Stimulated activated CD8-positive, alpha-beta memory T cell treated with anti-CD3 and anti-CD28 coated beads, Interleukin-15, amount 100 ng/mL, for 1 hour (primary cell): ENCODE data around the gene DLG5.

Experiments
- DNase-seq: peaks from one replicate; pipeline ENCODE4 v3.0.0-alpha.2; 2020; ENCODE audit warnings: low read depth

The DLG5 gene

DNA sequence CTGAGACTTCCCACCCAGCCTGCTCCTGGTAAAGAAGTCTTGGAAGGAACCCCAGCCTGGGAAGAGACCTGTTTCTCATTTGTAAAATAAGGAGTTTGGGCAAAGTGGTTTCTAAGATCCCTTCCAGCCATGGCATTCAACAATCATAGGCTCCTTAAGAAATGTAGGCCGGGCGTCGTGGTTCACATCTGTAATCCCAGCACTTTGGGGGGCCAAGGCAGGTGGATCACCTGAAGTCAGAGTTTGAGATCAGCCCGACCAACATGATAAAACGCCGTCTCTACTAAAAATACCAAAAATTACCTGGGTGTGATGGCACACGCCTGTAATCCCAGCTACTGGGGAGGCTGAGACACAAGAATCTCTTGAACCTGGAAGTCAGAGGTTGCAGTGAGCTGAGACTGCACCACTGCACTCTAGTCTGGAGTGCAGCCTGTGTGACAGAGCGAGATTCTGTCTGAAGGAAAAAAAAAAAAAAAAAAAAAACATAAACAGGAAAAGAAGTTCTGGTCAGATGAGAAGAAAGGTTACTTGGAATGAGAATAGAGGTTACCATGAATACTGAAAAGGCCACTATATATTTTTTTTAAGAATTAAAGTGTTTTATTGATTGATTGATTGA, 15.9 kb downstream of the DLG5 start:
- no peak for DNase-seq

DNA sequence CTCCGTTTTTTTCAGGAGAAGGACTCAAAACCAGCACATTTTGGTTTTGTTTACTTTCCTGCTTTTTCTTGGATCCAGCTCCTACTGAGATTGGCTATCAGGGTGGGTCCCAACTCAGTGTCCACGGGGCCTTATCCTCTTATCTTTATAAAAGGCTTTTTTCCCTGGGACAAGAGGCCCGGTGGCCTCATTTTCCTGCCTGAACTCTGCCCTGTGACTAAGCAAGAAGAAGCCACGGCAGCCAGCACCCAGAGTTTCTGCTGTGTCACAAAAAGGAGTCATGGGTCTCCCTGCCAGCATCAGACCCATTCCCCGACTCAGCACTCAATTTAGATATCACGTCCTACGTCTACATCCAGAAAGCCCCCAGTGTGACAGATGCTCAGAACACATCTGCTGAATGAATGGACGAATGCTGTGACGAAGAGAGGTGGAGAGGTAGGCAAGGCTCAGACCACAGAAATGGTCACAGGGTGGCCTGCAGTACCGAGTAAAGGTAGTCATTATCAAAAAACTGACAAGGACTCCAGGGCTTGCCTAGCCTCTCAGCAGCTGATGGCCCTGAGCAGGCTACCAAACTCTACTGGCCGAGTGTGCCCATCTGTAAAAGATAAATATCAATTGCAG, 16.7 kb downstream of the DLG5 start:
- no peak for DNase-seq

DNA sequence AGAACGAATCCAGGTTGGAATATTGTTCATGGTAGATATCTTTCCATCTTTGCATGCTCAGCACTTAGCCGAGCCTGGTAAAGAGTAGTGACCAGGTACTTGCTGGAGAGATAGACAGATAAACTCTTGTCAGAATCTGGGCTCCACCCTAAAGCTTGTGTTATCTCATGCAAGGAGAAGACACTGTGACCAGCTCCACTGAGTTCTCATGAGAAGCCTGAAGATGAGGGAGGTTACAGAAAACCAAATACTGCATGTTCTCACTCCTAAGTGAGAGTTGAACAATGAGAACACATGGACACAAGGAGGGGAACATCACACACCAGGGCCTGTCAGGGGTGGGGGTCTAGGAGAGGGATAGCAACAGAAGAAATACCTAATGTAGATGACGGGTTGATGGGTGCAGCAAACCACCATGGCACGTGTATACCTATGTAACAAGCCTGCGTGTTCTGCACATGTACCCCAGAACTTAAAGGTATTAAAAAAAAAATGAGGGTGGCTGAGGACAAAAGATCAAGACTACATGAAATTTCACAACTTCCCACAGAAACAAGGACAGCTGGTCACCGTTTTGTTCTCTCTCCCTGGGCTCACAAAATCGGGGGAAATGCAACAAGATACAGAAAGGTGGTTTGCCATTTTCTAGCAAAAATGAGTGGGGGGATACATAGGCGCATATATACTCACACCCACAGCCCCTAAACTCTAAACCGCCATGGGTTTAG, 17.4 kb downstream of the DLG5 start:
- DNase-seq, result no peak

DNA sequence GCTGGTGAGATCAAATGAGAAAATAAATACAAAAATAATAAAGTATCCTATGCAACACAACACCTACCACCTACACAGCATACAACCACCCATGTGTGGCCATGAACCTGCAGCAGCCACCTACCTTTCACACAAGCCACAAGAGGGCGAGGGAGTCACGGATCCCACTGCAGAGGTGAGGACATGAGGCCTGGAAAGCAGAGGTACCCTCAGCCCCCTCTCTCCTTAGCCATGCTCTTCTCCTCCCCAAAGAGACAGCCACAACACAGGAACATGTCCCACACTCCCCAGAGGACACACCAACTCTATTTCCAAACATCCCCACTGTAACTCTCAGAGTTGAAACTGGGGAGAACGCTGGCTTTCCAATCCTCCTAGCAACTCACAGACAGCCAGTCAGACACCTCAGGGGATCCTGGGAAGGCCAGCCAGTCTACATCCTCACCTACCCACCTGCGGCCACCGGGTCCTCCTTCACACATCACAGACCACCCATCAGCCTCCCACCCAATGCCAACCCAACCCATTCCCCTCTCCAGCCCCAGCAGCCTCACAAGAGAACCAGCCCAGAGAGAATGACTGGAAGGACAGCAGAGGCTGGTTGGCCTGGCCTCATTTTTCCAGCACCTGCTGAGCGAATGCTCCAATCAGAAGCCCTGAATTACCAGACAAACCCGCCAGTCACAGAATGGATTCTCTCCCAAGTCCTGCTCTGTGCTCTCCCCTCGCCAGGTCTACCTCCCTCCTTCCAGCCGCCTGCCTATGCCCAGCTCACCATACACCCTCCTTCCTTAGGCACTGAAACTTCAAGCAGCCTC, 18.4 kb downstream of the DLG5 start:
- no peak for DNase-seq

DNA sequence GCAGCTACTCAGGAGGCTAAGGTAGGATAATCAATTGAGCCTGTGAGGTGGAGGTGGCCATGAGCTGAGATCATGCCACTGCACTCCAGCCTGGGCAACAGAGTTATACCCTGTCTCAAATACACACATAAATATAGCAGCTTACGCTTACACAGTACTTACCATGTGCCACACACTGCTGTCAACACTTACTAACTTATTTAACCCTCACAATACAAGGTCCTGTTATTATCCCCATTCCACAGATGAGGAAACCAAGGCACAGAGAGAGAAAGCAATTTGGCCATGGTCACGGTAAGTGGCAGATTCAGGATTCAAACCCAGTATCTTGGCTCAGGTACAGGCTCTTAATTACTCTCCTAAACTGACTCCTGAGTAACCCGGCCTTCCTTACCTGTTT, 19.1 kb downstream of the DLG5 start:
- no peak for DNase-seq

DNA sequence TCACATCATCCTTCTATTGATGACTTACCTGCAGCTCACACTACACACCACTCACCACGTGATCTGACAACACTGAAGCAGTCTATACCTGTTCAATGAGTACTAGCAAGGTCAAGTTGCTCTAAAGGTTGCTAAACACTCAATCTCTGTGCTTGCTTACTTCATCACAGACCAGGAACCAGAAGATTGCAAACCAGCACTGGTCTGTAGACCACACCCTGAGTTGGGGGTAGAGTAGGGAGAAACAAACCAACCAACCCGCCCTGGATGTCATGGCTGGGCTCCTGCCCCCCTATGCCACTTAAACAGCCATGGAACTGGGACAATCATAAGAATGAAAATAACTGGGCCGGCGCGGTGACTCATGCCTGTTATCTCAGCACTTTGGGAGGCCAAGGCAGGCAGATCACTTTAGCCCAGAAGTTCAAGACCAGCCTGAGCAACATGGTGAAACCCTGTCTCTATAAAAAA, 19.6 kb downstream of the DLG5 start:
- DNase-seq, result no peak

DNA sequence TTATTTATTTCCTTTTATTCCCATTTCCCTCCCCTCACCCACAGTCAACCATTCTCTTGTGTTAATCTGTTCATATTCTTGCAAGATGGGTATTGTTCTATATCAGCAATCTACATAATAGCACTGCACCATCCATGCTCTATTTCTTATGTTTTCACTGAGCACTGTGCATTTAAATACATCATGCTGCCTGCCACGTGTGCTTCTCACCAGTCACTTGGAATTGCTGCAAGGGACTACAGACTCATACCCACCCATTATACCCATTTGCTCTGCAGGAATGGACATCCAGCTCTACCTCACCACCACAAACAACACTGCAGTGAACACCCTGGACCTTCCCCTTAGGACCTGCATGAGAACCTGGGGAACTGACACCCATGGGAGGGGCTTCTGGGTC, 20.8 kb downstream of the DLG5 start:
- no peak for DNase-seq

DNA sequence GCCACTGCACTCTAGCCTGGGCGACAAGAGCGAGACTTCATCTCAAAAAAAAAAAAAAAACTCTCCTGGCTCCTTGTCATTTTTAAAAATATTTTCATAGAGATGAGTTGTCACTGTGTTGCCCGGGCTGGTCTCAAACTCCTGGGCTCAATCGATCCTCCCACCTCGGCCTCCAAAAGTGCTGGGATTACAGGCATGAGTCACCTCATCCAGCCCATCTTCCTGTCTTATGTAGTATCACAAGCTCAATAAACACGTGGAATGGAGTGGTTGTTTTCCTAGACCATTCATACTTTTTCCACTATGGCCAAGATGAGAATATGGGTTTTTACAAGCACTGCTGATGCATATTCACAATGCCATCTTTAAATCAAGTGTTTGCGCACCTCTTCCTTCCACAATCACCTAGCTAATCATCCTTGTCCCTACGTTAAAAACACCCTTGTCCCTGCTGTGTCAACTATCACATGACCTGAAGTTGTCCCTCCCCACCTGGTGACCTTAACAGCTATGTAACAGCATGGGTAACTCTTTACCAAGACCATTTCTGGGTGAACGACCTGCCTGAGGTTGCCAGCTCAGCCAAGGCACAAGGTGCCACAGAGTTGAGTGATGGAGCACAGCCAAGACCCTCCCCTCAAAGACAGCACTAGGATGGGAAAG, 21.3 kb downstream of the DLG5 start:
- no peak for DNase-seq

DNA sequence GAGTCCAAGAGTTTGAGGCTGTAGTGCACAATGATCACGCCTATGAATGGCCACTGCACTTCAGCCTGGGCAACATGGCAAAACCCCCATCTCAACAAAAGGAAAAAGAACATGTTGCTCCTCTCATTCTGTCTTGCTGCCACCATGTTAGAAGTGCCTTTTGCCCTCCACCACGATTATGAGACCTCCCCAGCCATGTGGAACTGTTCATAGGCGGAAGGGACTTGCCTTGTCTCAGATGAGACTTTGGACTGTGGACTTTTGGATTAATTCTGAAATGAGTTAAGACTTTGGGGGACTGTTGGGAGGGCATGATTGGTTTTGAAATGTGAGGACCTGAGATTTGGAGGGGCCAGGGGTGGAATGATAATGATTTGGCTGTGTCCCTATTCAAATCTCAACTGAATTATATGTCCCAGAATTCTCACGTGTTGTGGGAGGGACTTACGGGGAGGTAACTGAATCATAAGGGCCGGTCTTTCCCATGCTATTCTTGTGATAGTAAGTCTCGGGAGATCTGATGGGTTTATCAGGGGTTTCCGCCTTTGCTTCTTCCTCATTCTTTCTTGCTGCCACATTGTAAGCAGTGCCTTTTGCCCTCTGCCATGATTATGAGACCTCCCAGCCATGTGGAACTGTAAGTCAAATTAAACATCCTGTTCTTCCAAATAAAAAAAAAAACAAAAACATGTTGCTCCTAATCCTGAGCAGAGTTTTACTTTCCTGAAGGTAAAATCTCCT, 22.3 kb downstream of the DLG5 start:
- DNase-seq, result no peak

DNA sequence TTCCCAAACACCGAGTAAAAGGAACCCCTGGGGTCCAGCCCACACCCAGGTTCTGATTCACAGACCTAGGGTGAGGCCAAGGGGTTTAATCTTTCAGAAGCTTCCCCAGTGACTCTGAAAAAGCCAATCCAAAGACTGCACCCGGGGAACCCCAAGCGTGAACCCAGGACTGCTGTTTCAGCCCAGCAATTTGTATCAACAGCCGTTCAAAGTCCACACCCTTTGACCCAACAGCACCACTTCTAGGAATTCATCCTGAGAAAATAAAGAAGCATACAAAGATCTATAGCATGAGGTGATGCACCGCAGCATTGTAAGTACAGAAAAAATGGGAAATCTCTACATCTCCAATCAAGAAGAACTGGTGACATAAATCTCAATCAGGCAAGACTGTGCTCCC, 24.4 kb downstream of the DLG5 start:
- DNase-seq, result no peak

DNA sequence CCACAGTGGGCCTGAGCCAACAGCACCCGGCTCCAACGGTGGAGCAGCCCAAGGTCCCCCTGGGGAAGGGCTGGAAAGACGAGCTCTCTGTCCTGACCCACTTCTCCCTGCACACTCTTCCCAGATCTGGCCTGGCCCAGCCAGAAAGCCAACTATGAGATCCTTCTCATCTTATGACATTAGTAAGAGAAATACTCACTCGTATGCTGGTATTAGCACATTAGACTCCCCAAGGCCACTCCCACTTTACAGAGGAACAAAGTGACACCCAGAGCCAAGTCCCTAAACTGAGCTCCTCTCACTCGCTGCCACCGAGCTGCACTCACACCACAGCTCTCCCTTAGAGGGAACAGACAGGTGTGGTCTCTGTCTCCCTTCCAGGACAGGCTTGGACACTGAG, 24.8 kb downstream of the DLG5 start:
- DNase-seq, result no peak

DNA sequence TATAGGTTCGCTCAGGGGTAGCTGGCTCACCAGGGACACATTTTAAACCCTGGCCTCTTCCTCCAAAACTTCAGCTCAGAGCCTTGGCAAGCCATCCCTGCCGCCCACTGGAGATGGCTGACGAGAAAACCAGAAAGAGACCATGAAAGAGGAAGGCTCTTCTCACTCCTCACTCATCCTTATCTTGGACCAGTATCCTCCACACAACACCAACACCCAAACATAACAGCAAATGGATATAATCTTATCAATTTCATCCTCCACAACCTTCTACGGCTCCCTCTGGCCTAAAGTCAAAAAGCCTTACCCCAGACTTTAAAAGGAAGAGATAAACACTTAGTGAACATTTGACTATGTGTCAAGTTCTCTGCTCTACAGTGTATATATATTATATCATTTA, 26.9 kb downstream of the DLG5 start:
- DNase-seq, result no peak

DNA sequence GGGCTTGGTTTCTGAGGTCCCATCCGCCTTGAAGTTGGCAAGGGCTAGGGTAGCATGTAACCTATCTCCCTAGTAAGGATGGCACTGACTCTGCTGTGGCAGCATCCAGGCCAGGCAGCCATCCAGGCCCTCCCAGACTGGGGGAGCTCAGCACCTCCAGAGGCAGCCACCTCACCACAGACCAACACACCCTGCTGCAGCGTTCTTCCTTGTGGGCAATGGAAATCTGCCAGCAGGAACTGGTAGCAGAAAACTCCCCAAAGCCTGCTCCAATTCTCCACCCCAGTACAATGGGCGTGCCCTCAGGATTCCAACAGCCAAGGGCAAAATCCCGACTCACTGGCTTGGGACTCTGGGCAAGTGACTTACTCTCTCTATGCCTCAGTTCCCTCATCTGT, 27.5 kb downstream of the DLG5 start:
- DNase-seq, result no peak

DNA sequence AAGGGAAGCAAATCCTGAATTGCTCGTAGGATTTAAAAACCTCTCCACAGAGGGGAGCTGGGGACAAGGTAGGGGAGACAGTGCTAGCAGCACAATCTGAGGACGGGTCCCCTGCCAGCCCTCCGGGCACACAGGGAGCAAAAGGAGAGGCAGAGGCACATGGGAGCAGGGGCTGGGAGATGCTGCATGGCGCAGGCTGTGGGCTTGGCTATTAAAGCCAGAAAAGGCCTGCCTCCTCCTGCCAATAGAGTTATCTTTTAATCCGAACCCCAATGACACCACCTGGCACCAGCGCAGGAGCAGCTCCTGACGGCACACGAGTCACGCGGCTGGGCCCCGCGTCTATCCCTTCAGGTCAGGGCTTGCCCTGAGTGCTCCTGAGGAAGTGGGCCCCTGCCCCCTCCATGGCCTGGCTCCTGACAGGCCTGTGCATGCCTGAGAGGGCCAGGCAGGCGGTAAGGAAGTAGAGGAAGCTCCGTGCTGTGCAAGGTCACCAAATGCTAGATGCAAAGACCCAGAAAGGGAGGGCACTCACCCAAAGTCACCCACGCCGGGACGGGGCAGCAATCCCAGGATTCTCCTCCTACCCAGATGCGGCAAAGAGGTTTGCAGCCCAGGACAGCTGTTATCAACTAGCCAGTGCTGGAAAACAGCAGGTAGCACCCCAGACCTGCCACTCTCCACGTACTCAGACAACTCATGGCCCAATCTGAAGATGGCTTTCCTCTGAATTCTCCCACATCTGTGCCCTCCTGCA, 28.1 kb downstream of the DLG5 start:
- no peak for DNase-seq

DNA sequence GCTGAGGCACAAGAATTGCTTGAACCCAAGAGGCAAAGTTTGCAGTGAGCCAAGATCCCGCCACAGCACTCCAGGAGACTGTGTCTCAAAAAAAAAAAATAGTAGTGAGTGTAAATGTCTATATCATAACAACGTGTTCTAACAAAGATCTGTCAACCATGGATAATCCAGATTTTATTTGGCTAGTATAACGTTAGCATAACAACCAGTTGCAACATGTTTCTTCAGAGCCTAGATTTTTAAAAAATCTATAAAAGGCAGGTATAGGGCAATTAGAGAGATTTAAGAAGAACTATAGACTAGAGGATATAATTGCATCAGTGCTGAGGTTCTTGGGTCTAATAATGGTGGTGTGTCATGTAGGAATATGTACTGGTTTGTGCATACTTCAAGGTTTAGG, 30.5 kb downstream of the DLG5 start:
- no peak for DNase-seq

DNA sequence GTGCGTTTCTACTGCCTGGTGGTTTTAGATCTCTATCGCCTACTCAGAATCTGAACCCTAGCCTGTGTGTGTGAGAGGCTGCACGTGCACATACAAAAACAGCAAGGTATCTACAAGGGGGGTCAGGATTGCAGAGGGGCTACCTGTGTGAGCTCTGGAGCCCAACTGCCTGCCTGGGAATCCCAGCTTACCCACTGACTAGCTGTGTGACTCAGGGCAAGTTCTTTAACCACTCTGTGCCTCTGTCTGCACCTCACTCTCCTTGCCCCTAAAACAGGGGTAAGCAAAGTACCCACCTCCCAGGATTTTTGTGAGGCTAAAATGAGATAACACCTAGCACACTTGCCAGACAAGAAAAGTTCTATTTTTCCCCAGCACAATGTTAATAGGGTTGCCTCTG, 32.5 kb downstream of the DLG5 start:
- no peak for DNase-seq

DNA sequence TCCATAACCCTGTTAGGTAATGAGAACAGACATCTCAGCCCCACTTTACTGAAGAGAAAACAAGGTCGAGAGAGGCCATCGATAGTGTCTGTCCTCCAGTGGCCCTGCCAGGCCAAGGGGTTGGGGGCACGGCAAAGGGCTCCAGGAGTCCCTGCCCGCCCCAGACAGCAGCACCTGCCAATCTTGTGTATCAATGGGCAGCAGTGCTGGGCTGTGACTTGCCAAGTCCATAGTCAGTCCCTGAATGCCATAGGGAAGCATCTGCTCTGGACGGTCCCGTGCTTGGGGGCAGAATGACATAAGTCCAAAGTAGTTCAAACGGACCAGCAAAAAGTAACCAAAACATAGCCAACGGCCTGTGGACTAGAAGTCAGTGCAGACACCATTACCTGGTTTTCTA, 33.2 kb downstream of the DLG5 start:
- DNase-seq, result no peak

DNA sequence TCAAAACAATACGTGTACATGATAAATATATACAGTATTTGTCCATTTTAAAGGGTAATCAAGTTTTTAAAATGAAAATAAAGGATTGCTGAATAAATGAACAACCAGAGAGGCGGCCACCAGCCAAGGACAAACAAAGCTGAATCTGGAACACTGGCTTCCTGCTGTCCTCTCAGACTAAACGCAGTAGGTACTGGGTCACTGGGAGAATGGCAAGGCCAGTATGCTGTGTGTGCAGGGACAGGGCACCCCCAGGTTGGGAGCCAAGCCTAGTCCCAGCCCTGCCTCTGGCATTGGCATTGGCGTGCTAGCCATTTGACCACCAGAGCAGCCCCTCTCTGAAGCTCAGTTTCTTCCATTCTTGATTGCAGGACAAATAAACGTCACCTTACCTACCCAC, 33.8 kb downstream of the DLG5 start:
- no peak for DNase-seq

DNA sequence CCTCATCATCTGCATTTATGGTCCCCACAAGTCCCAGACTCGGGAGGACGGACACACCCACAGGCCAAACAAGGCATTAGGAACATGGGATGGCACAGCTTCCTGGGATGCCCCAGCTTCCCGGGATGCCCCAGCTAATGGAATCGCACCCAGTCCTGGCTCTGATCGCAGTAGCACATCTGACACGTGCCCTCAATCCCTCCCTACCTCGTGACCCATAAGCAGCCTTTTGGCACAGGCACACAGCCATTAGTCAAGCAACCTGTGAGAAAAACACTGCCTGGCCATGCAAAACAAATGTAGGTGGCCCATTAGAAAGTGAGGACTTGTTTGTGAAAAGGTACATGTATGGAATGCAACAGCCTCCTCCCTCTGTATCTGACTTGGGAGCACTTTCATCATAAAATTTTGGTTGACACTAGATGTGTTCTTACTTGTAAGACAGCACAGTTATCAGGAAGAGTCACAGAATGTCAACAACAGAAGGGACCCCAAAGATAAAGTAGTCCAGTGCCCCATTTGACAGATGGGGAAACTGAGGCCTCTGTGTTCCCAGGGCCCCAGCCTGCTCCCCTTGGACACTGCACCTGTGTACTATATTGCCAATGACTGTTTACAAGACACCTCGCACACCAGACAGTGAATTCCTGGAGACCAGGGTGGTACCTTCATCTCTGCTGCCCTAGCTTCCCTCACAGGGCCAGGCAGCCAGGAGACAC, 34.4 kb downstream of the DLG5 start:
- no peak for DNase-seq

DNA sequence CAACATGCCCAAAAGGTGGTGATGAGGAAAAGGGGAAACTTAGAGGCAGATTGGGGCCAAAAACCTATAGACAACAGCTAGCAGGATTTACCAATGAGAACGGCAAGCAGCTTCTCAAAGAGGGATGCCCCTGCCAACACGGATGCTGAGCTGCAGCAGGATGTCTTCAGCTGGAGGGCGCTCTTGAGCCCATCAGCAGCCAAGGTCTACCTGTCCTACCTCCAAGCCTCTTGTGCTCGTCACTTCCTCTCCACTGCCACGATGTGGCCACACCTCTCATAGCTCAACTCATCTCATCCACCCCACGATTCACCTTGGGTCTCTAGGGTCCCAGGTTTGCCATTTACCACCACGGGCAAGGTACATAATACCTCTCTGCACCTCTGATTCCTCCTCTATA, 36.5 kb downstream of the DLG5 start:
- DNase-seq, result no peak
